HTR-8/SVneo (cell line): ENCODE measurements around the gene WFDC5.
"Not testable (repeated sequence)": the region's sequence is repeated elsewhere in the genome, so short reads cannot be mapped to it uniquely, and the experiment has no call there.

Experiments used
- DNase-seq: peaks from one replicate; pipeline ENCODE4 v3.0.0; 2011; ENCODE audit warnings: low spot score, mixed read lengths; ENCODE audit not compliant: insufficient read length
- FAIRE-seq: peaks from 2 replicates; lab custom pipeline; 2011; peaks lifted over from hg19 to GRCh38; lab: Jason Lieb, UNC

The WFDC5 gene

GRCh38 chr20:45092898-45093297 lies 22.1 kb downstream of the WFDC5 start:
- no peak for FAIRE-seq
- no peak for DNase-seq

GRCh38 chr20:45091366-45091765 lies 23.6 kb downstream of the WFDC5 start:
- DNase-seq: no peak
- FAIRE-seq: peak; percentile 48

- FAIRE-seq (peak; percentile 26), DNase-seq (no peak)
Observed at GRCh38 chr20:45090481-45090880, 24.5 kb downstream of the WFDC5 start.

- FAIRE-seq: peak; percentile 99
Observed at GRCh38 chr20:45088247-45088646, 26.7 kb downstream of the WFDC5 start.

GRCh38 chr20:45087814-45088213 lies 27.2 kb downstream of the WFDC5 start:
- FAIRE-seq (no peak), DNase-seq (no peak)

More at GRCh38 chr20:45088247-45088646, 26.7 kb downstream of the WFDC5 start:
- peak; percentile 97 for DNase-seq

- FAIRE-seq (peak; percentile 76), DNase-seq (no peak)
Observed at GRCh38 chr20:45087097-45087790, 27.7 kb downstream of the WFDC5 start.

GRCh38 chr20:45085867-45086266 lies 29.1 kb downstream of the WFDC5 start:
- FAIRE-seq (peak; percentile 55), DNase-seq (no peak)

- FAIRE-seq (no peak), DNase-seq (no peak)
Observed at GRCh38 chr20:45085289-45085688, 29.7 kb downstream of the WFDC5 start.

- no peak for DNase-seq
Observed at GRCh38 chr20:45083127-45083526, 31.8 kb downstream of the WFDC5 start.

GRCh38 chr20:45082468-45082867 lies 32.5 kb downstream of the WFDC5 start:
- peak; percentile 75 for FAIRE-seq
- DNase-seq: no peak

More at GRCh38 chr20:45083127-45083526, 31.8 kb downstream of the WFDC5 start:
- no peak for FAIRE-seq

GRCh38 chr20:45080867-45081624 lies 33.9 kb downstream of the WFDC5 start:
- DNase-seq (peak; percentile 61), FAIRE-seq (peak; percentile 94)

- no peak for DNase-seq
- peak; percentile 28 for FAIRE-seq
Observed at GRCh38 chr20:45077559-45077958, 37.4 kb downstream of the WFDC5 start.

- peak; percentile 49 for FAIRE-seq
Observed at GRCh38 chr20:45073221-45073620, 41.8 kb downstream of the WFDC5 start.

GRCh38 chr20:45072066-45072465 lies 42.9 kb downstream of the WFDC5 start:
- FAIRE-seq (peak; percentile 33), DNase-seq (no peak)

More at GRCh38 chr20:45073221-45073620, 41.8 kb downstream of the WFDC5 start:
- DNase-seq: no peak

- DNase-seq (peak; percentile 91), FAIRE-seq (peak; percentile 99)
Observed at GRCh38 chr20:45070932-45071632, 43.9 kb downstream of the WFDC5 start.

- no peak for FAIRE-seq
- DNase-seq: no peak
Observed at GRCh38 chr20:45069261-45069660, 45.7 kb downstream of the WFDC5 start.

- DNase-seq (no peak), FAIRE-seq (peak; percentile 75)
Observed at GRCh38 chr20:45067558-45067957, 47.4 kb downstream of the WFDC5 start.

GRCh38 chr20:45067087-45067486 lies 47.9 kb downstream of the WFDC5 start:
- DNase-seq: no peak
- peak; percentile 59 for FAIRE-seq

- no peak for DNase-seq
Observed at GRCh38 chr20:45066372-45066771, 48.6 kb downstream of the WFDC5 start.

GRCh38 chr20:45064812-45065211 lies 50.2 kb downstream of the WFDC5 start:
- DNase-seq (no peak), FAIRE-seq (no peak)

More at GRCh38 chr20:45066372-45066771, 48.6 kb downstream of the WFDC5 start:
- no peak for FAIRE-seq

- not testable (repeated sequence) for DNase-seq
- FAIRE-seq: peak; percentile 36
Observed at GRCh38 chr20:45063107-45063506, 51.9 kb downstream of the WFDC5 start.
